22Rv1 (cell line): ENCODE measurements around the gene ZNF488.

Experiments used
- H3K27ac ChIP-seq: fragments of 450-650 bp; 2 replicates; pipeline ENCODE4 v1.5.1; 2017
- CTCF ChIP-seq: fragments of 450-650 bp; IDR thresholded peaks from 2 replicates; pipeline ENCODE4 v1.5.1; 2017; ENCODE audit warnings: mild to moderate bottlenecking
- ZFX ChIP-seq: fragments of 450-650 bp; IDR thresholded peaks from 2 replicates; pipeline ENCODE4 v1.6.1; 2017; ENCODE audit warnings: antibody characterized with exemption, borderline replicate concordance

The ZNF488 gene

GRCh38 chr10:47323636-47324296 is 60.3 kb downstream of the ZNF488 start:
- no peak overlapping the region for H3K27ac ChIP-seq
- TF ChIP-seq CTCF (no peak), ZFX (no peak)

GRCh38 chr10:47323087-47323486 is 61.0 kb downstream of the ZNF488 start:
- TF ChIP-seq CTCF (no peak), ZFX (no peak)
- H3K27ac ChIP-seq: no peak overlapping the region

- TF ChIP-seq ZFX (no peak), CTCF (no peak)
These were observed 61.6 kb downstream of the ZNF488 start, which contains the start of gene GDF2 for GRCh38 chr10:47322300-47323061. Gene GDF2, plus strand, starts transcription at chr10:47322454. Its CDS starts 215 bp downstream, at chr10:47322669.

GRCh38 chr10:47321521-47322195 is 62.4 kb downstream of the ZNF488 start:
- TF ChIP-seq ZFX (no peak), CTCF (no peak)
- H3K27ac ChIP-seq: no peak overlapping the region

More at GRCh38 chr10:47322300-47323061, 61.6 kb downstream of the ZNF488 start, which contains the start of gene GDF2:
- H3K27ac ChIP-seq: no peak within 1 kb of the TSS

- TF ChIP-seq CTCF (no peak), ZFX (no peak)
- no peak overlapping the region for H3K27ac ChIP-seq
These were observed 63.3 kb downstream of the ZNF488 start for GRCh38 chr10:47320812-47321211.

GRCh38 chr10:47319784-47320183 is 64.3 kb downstream of the ZNF488 start:
- no peak overlapping the region for H3K27ac ChIP-seq
- TF ChIP-seq ZFX: no peak
- no peak for TF ChIP-seq CTCF

- no peak overlapping the region for H3K27ac ChIP-seq
- no peak for TF ChIP-seq CTCF
- no peak for TF ChIP-seq ZFX
These were observed 65.4 kb downstream of the ZNF488 start for GRCh38 chr10:47318706-47319105.
